ENCODE data around the gene PUM2.

Gene PUM2

DNA sequence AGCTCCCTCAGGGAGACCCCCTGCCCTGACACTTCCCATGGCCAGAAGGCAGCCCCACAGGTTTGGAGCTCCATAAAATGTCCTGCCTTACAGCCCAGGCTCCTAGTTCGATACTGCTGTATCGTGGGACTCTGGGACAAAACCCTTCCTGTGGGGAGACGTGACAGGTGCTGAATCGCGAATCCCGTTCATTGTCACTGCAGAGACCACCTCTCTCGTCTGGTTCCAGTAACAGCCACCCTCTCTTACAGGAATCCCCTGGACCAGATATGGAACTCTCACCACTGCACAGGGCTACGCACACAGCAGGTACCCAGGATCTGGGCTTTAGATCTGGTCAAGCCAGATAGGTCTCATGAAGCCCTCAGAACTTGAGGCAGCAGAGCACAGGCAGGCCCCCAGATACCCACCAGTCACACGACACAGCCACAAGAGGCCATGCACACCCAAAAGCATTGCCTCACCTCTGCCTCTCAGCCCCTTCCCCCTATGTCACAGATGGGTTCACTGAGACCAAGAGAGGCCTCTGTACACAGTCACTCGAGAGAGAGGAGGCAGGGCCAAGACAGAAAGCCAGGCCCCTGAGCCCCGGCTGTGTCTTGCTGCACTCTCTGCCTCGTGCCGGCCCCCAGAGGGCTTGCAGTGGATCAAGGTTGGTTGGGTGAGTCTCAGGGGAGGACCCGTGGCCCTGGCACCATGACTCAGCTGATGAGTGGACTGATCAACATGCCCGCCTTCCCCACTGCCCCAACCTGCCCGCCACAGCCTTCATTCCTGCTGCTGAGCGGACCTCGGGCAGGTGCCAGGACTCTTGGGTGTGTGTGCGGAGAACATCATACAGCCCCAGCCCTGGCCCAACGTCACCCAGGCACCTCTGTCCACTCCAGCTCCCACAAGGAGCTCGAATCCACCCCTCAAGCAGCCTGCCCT, 133.3 kb downstream of the PUM2 start:
- Histone ChIP-seq H3K27ac (peak overlapping the region in 4 of 11 experiments; percentile 3 to 28 (median 25); a peak in 4 of 22 replicates), H3K36me3 (no peaks in the 10 kb centered on the region; a peak in 1 of 22 replicates), H3K9ac (peak overlapping the region in 4 of 11 experiments; percentile 7 to 44 (median 30); a peak in 5 of 22 replicates), H3K4me1 (peaks cover 24 to 86% (median 72%) of the 10 kb centered on the region in 10 experiments), H4K20me1 (peaks cover 0 to 7% (median 0%) of the 10 kb centered on the region in 11 experiments; a peak in 3 of 22 replicates), H3K27me3 (peaks cover 0 to 7% (median 2%) of the 10 kb centered on the region in 11 experiments; a peak in 12 of 22 replicates), H3K4me2 (peak overlapping the region in 9 of 11 experiments; percentile 9 to 66 (median 44); a peak in 16 of 22 replicates), H3K4me3 (no peak overlapping the region), H3K9me3 (replicated peaks in 1 of 11) (no peaks in the 10 kb centered on the region)
- TF ChIP-seq Cebpa-rat (IDR thresholded peaks at IDR 0.05), result no peak

DNA sequence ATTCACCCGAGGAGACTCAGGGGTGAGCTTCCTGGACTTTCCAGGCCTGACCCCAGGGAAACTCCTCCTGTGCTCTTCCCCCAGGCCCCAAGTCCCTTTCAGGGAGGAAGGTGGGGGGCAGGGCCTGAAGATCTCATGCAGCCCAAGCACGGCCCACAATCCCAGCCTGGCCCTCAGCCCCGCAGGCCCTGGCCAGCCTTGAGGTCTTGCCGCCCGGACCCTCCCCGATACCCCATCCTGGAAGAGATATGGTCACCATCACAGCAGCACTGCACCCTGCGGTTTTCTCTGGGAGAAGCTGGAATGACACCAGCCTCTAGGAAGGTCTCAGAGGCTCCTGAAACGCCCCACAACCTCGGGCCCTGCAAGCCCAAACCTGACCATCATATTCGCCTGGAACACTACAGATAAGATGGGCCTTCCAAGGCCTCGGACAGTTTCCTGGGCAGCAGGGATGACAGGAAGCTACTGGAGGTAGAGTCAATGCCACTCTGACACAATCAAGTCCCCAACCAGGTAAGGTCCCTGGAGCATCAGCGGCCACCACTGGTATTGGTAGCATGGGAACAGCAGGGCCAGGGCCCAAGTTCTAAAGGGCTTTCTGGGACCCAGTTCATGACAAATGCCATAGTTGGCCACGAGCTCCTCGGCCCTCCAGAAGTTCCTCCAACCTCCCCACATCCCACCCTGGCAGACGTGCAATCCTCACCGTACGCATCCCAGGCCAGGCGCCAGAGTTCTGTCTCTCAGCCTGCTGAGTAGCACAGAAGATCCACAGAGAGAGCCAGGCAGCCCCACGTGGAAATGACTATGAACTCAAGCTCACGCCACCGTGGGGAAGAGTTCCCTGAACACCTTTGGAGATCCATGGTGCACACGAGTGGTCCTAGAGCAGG, 134.3 kb downstream of the PUM2 start:
- H3K27ac ChIP-seq, result peak overlapping the region in 1 of 11 experiments; percentile 79; a peak in 2 of 22 replicates
- H3K9ac ChIP-seq, result 0 out of 22 replicates have a peak overlapping the region, but pooled peaks of 1 of the 11 experiments have one; percentile 44
- peak overlapping the region in 4 of 11 experiments; percentile 40 to 66 (median 56); a peak in 6 of 22 replicates for H3K4me2 ChIP-seq
- H3K4me3 ChIP-seq, result no peak overlapping the region
- no peaks in the 10 kb centered on the region for H3K9me3 ChIP-seq (replicated peaks in 1 of 11)
- peaks cover 29 to 86% (median 72%) of the 10 kb centered on the region in 10 experiments for H3K4me1 ChIP-seq
- no peaks in the 10 kb centered on the region; a peak in 1 of 22 replicates for H3K36me3 ChIP-seq
- no peak for TF ChIP-seq Cebpa-rat (IDR thresholded peaks at IDR 0.05)
- H3K27me3 ChIP-seq, result no peaks in the 10 kb centered on the region
- H4K20me1 ChIP-seq, result 0 out of 22 replicates have a peak, but pooled peaks cover 0 to 3% (median 0%) of the 10 kb centered on the region in 11 experiments

DNA sequence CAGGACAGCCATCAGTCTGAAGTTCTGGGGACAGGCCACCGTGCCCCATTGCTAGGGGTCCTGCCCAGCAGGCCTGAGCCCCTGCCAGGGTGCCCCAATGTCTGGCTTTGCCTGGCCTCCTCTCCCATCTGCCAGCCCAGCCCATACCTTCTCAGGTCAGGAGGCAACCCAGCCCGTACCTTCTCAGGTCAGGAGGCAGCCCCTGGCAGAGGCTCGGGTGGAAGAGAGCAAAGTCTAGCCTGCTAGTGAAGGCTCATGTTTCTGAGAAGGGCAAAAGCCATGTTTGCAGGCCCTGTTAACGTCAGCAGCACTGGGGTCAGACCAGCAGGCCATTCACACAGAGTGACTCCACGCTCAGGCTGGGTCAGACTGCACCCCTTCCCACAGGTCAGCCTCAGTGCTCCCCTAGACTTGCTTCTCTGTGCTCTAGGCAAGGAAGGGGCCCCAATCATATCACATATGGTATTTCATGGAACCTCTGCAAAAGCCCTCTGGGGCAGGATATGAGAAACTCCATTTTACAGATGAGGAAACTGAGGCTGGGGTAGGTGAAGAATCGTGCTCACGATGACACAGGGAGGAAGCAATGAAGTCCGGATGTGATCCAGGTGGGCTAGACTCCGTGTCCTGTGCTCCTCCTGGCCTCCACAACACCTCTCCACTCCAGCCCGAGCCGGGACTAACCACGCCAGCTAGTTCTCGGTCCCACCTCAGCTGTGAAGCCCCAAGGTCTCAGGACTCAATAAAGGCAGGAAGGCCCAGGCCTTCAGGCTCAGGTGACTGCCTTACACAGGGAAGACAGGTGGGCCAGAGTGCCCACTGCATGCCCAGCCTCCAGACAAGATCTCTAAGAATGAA, 135.2 kb downstream of the PUM2 start:
- Histone ChIP-seq H3K4me1 (peaks cover 29 to 87% (median 77%) of the 10 kb centered on the region in 10 experiments), H3K27me3 (no peaks in the 10 kb centered on the region), H3K36me3 (no peaks in the 10 kb centered on the region; a peak in 1 of 22 replicates), H3K4me2 (peak overlapping the region in 8 of 11 experiments; percentile 77 to 93 (median 85); a peak in 8 of 22 replicates), H3K9ac (peak overlapping the region in 2 of 11 experiments; percentile 0 to 74; a peak in 2 of 22 replicates), H4K20me1 (0 out of 22 replicates have a peak, but pooled peaks cover 0 to 3% (median 0%) of the 10 kb centered on the region in 11 experiments), H3K4me3 (no peak overlapping the region), H3K27ac (peak overlapping the region in 5 of 11 experiments; percentile 0 to 81 (median 79); a peak in 8 of 22 replicates), H3K9me3 (replicated peaks in 1 of 11) (no peaks in the 10 kb centered on the region)
- no peak for TF ChIP-seq Cebpa-rat (IDR thresholded peaks at IDR 0.05)

DNA sequence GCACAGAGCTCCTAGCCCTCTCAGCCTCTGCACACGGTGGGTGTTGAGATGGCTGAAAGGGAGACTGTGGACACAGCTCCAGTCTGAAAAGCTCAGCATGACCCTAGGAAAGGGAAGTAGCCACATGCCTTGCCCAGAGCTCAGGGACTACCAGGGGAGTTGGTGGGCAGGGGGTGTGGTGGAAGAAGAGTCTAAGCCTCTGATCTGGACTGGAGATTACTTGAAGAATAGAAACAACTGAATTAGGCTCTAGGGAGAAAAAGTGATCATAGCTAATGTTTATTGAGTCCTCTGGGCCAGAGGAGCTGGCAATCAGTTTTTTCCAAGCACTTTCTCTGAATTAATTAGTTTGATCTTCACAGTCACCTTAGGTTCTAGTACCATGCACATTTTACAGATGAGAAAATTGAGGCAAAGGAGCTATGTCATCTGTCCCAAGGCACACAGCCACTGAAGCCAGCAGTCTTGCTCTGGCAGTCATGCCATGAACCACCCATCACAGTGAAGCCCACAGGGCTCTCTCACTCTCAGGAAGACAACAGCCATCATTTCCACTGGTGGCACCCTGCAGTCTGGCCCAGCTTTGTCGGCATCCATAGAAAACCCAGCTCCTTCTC, 136.0 kb downstream of the PUM2 start:
- TF ChIP-seq Cebpa-rat (IDR thresholded peaks at IDR 0.05), result no peak
- H3K27ac ChIP-seq, result peak overlapping the region in 7 of 11 experiments; percentile 16 to 81 (median 75); a peak in 12 of 22 replicates
- H3K9me3 ChIP-seq (replicated peaks in 1 of 11), result no peaks in the 10 kb centered on the region
- no peaks in the 10 kb centered on the region; a peak in 1 of 22 replicates for H3K36me3 ChIP-seq
- peak overlapping the region in 7 of 11 experiments; percentile 1 to 74 (median 32); a peak in 6 of 22 replicates for H3K9ac ChIP-seq
- no peaks in the 10 kb centered on the region for H3K27me3 ChIP-seq
- H3K4me2 ChIP-seq, result peak overlapping the region; percentile 77 to 93 (median 83); a peak in 21 of 22 replicates
- peaks cover 29 to 88% (median 78%) of the 10 kb centered on the region in 10 experiments for H3K4me1 ChIP-seq
- no peak overlapping the region for H3K4me3 ChIP-seq
- 0 out of 22 replicates have a peak, but pooled peaks cover 0 to 3% (median 0%) of the 10 kb centered on the region in 11 experiments for H4K20me1 ChIP-seq

DNA sequence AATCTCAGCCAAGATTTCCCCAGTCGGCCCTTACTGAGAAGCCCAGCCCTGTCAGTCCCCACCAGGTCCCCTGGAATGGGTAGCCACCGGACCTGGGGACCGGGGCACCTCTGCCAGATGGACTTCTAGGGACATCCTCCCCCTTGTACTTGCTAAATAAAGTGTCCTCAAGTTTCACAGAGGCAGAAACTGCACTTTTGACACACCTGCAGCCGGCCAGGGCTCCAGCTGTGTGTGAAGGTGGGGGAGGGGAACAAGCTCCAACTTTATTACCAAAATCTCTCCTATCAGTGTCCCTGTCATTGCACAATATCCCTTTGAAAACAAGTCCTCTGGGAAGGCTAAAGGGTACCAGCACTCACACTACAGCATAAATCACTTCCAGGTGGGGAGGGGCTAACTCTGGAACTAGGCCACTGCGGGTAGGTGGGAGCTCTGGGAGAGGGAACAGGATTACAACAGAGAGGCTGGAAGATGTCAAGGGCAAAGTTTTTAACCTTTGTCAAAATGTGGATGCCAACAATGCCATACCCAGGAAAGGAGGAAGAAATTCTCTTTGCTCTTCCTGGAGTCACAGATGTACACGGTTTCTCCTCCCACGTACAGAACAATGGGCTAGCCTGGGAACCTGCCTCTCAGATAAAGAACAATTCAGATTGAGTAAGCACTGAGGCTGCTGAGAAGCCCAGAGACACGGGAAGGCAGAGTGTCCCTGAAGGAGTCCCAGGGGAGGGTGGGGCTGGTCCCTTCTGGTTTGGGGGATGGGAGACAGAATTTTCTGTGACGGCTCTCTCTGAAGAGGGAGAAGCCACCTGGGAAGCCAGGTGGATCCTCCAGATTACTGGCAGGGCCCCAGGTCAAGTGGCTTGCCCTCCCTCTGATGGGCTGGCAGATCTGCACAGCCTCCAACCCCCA, 136.7 kb downstream of the PUM2 start:
- Histone ChIP-seq H3K36me3 (no peaks in the 10 kb centered on the region), H3K9me3 (replicated peaks in 1 of 11) (no peaks in the 10 kb centered on the region), H4K20me1 (0 out of 22 replicates have a peak, but pooled peaks cover 0 to 3% (median 0%) of the 10 kb centered on the region in 11 experiments), H3K4me3 (no peak overlapping the region), H3K27me3 (no peaks in the 10 kb centered on the region), H3K27ac (peak overlapping the region in 9 of 11 experiments; percentile 63 to 81 (median 74); a peak in 16 of 22 replicates), H3K4me1 (peaks cover 32 to 95% (median 84%) of the 10 kb centered on the region in 10 experiments), H3K4me2 (peak overlapping the region; percentile 77 to 93 (median 83)), H3K9ac (peak overlapping the region in 8 of 11 experiments; percentile 9 to 74 (median 62); a peak in 11 of 22 replicates)
- TF ChIP-seq Cebpa-rat (IDR thresholded peaks at IDR 0.05), result peak in 5 of 11 experiments; percentile 13 to 79 (median 59); a peak in 7 of 22 replicates

DNA sequence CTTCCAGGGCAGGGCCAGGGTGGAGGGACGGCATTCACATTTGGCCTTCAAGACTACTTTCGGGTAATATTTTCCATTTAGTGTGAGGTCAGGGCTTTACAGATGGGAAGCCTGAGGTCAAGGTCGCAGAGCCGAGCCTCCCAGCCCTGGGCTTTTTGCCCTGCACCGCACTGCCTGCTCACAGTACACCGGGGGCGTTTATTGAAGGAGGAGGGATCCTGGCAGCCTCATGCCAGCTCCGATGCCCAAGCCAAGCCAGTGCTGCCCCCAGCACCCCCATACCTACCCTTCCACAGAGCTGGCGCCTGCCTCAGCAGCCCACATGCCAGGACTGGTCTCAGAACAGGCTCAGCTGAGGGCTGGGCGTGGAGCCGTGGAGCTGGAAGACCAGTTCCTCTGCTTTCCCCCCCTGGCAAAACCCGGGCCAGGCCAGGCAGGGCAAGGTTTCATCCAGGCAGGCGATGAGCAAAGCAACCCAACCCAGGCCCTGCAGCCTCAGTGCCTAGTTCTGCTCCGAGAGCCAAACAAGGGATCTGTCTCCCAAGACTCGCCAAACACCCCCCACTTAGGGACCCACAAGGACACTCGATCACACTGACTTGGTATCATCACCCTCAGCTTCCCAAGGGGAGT, 137.7 kb downstream of the PUM2 start:
- Histone ChIP-seq H3K27ac (peak overlapping the region in 10 of 11 experiments; percentile 34 to 81 (median 73); a peak in 20 of 22 replicates), H3K4me2 (peak overlapping the region; percentile 77 to 93 (median 83)), H3K9ac (peak overlapping the region; percentile 32 to 74 (median 62); a peak in 19 of 22 replicates), H3K4me1 (peaks cover 42 to 100% (median 90%) of the 10 kb centered on the region in 10 experiments), H3K27me3 (no peaks in the 10 kb centered on the region), H3K36me3 (no peaks in the 10 kb centered on the region), H4K20me1 (0 out of 22 replicates have a peak, but pooled peaks cover 0 to 3% (median 0%) of the 10 kb centered on the region in 11 experiments), H3K4me3 (peak overlapping the region in 1 of 10 experiments; percentile 26; a peak in 1 of 20 replicates), H3K9me3 (replicated peaks in 1 of 11) (no peaks in the 10 kb centered on the region)
- TF ChIP-seq Cebpa-rat (IDR thresholded peaks at IDR 0.05), result no peak

Data from BLaER1 treated with 17β-estradiol and CSF1 and Interleukin-3, amounts not matched to agents 10 nM and 100 nM (cell line).